Suprapubic skin (tissue), 4 donors: ENCODE measurements around the gene CNDP1. TPM values are rescaled to one million over a fixed set of nuclear protein-coding genes. Genes with fewer than 3 reads are reported as not detected.

Source experiments
- DNase-seq, 2 donors: peaks; one replicate each; pipeline ENCODE4 v3.0.0-alpha.2; 2019; ENCODE audit warnings: low spot score in 2 of 2
- H3K27ac ChIP-seq: fragments of 200-600 bp; sonication (generic); one replicate; pipeline ENCODE4 v1.5.1; 2019
- H3K27me3 ChIP-seq: fragments of 200-600 bp; sonication (generic); one replicate; pipeline ENCODE4 v1.5.1; 2019
- H3K36me3 ChIP-seq: fragments of 200-600 bp; sonication (generic); one replicate; pipeline ENCODE4 v1.5.1; 2019
- H3K4me1 ChIP-seq: fragments of 200-600 bp; sonication (generic); one replicate; pipeline ENCODE4 v1.5.1; 2019
- H3K4me3 ChIP-seq: fragments of 200-600 bp; sonication (generic); one replicate; pipeline ENCODE4 v1.5.1; 2019; ENCODE audit warnings: mild to moderate bottlenecking
- H3K9me3 ChIP-seq: fragments of 200-600 bp; sonication (generic); one replicate; pipeline ENCODE4 v1.5.1; 2019
- CTCF ChIP-seq, 2 donors: fragments of 200-600 bp in 1 of 2; fragments of 450-650 bp in 1 of 2; sonication (generic) in 1 of 2; IDR thresholded peaks; one replicate each; pipeline ENCODE4 v1.5.1; 2016 to 2019; ENCODE audit warnings: antibody characterized with exemption in 2 of 2, mild to moderate bottlenecking in 1 of 2, moderate library complexity in 1 of 2
- EP300 ChIP-seq: sonication (generic); formaldehyde crosslinking; IDR thresholded peaks from one replicate; pipeline ENCODE4 v1.6.1; 2017; ENCODE audit warnings: antibody characterized with exemption
- POLR2A ChIP-seq, 2 donors: fragments of 450-650 bp; IDR thresholded peaks; one replicate each; pipeline ENCODE4 v1.6.1; 2017; ENCODE audit warnings: antibody characterized with exemption in 2 of 2, mild to moderate bottlenecking in 2 of 2, moderate library complexity in 2 of 2
- POLR2AphosphoS5 ChIP-seq, 3 donors: sonication (generic); formaldehyde crosslinking; IDR thresholded peaks; one replicate each; pipeline ENCODE4 v1.6.1; 2017; ENCODE audit warnings: antibody characterized with exemption in 3 of 3
- WGBS: methylation state at CpG from one replicate; pipeline ENCODE4 v1.1.5; 2018; 5-methylcytosine and 5-hydroxymethylcytosine counted together
- total RNA-seq, 4 donors: library from RNA; depleted of rRNA; stranded (reverse); fragments of >200 nt; gene quantifications; one replicate each; pipeline ENCODE4 v1.1.0, GENCODE V29; 2016

Gene CNDP1
- total RNA-seq, 4 donors from 2014 or later: 0.21 to 1.1 (median 0.97) TPM; not detected in 1

- Histone ChIP-seq H3K36me3 (no peaks in the 10 kb centered on the region), H3K4me1 (peaks cover 19% of the 10 kb centered on the region), H3K27ac (peak overlapping the region; percentile 74), H3K4me3 (no peak overlapping the region), H3K27me3 (no peaks in the 10 kb centered on the region), H3K9me3 (peaks cover 7% of the 10 kb centered on the region)
- WGBS: 37% methylated on average over 8 of the region's 9 CpGs
- no peak for DNase-seq
- TF ChIP-seq EP300 (no peak), POLR2AphosphoS5 (IDR thresholded peaks at IDR 0.05) (no peak), CTCF (IDR thresholded peaks at IDR 0.05) (no peak), POLR2A (IDR thresholded peaks at IDR 0.05) (no peak)
These were observed 12.6 kb downstream of the CNDP1 start for GRCh38 chr18:74546751-74547530.

GRCh38 chr18:74547860-74548259, 13.6 kb downstream of the CNDP1 start:
- Histone ChIP-seq H3K27me3 (no peaks in the 10 kb centered on the region), H3K36me3 (no peaks in the 10 kb centered on the region), H3K4me1 (peaks cover 19% of the 10 kb centered on the region), H3K9me3 (peaks cover 7% of the 10 kb centered on the region), H3K4me3 (no peak overlapping the region), H3K27ac (peak overlapping the region; percentile 57)
- DNase-seq: no peak
- TF ChIP-seq POLR2A (IDR thresholded peaks at IDR 0.05) (no peak), EP300 (no peak), POLR2AphosphoS5 (IDR thresholded peaks at IDR 0.05) (no peak), CTCF (IDR thresholded peaks at IDR 0.05) (no peak)
- WGBS: 96% methylated on average over 7 of the region's 7 CpGs

- no peak overlapping the region for H3K4me3 ChIP-seq
- no peak overlapping the region for H3K27ac ChIP-seq
- DNase-seq: no peak
- no peaks in the 10 kb centered on the region for H3K36me3 ChIP-seq
- no peak for TF ChIP-seq CTCF (IDR thresholded peaks at IDR 0.05)
- no peak for TF ChIP-seq EP300
- TF ChIP-seq POLR2AphosphoS5 (IDR thresholded peaks at IDR 0.05): no peak
- TF ChIP-seq POLR2A (IDR thresholded peaks at IDR 0.05): no peak
- no peaks in the 10 kb centered on the region for H3K27me3 ChIP-seq
- H3K9me3 ChIP-seq: peaks cover 7% of the 10 kb centered on the region
- H3K4me1 ChIP-seq: peaks cover 19% of the 10 kb centered on the region
- WGBS: 91% methylated on average over 1 of the region's 1 CpG
These were observed 15.3 kb downstream of the CNDP1 start for GRCh38 chr18:74549591-74550104.

- 97% methylated on average over 6 of the region's 6 CpGs for WGBS
- Histone ChIP-seq H3K4me3 (no peak overlapping the region), H3K36me3 (no peaks in the 10 kb centered on the region), H3K4me1 (peaks cover 19% of the 10 kb centered on the region), H3K27me3 (peaks cover 5% of the 10 kb centered on the region), H3K9me3 (peaks cover 7% of the 10 kb centered on the region), H3K27ac (no peak overlapping the region)
- TF ChIP-seq EP300: no peak
- TF ChIP-seq CTCF (IDR thresholded peaks at IDR 0.05): no peak
- TF ChIP-seq POLR2AphosphoS5 (IDR thresholded peaks at IDR 0.05): no peak
- no peak for TF ChIP-seq POLR2A (IDR thresholded peaks at IDR 0.05)
- DNase-seq: no peak
These were observed 16.6 kb downstream of the CNDP1 start for GRCh38 chr18:74550886-74551285.

GRCh38 chr18:74551452-74551851, 17.2 kb downstream of the CNDP1 start:
- 30% methylated on average over 3 of the region's 3 CpGs for whole genome bisulfite sequencing
- H3K36me3 ChIP-seq: no peaks in the 10 kb centered on the region
- H3K27me3 ChIP-seq: peaks cover 5% of the 10 kb centered on the region
- TF ChIP-seq POLR2AphosphoS5 (IDR thresholded peaks at IDR 0.05): no peak
- no peak for TF ChIP-seq POLR2A (IDR thresholded peaks at IDR 0.05)
- no peak for TF ChIP-seq CTCF (IDR thresholded peaks at IDR 0.05)
- TF ChIP-seq EP300: no peak
- H3K9me3 ChIP-seq: peaks cover 7% of the 10 kb centered on the region
- H3K4me1 ChIP-seq: peaks cover 13% of the 10 kb centered on the region
- H3K27ac ChIP-seq: no peak overlapping the region
- H3K4me3 ChIP-seq: no peak overlapping the region
- DNase-seq: no peak
